HG02938 (cell line): ENCODE results near the gene HADHB.
"Not testable (repeated sequence)": the region's sequence is repeated elsewhere in the genome, so short reads cannot be mapped to it uniquely, and the experiment has no call there.

Experiments used
- ATAC-seq: cut with Tn5 transposase; IDR thresholded peaks from one replicate; pipeline ENCODE4 v1.9.1; 2021; ENCODE audit warnings: mild to moderate bottlenecking, moderate library complexity; ENCODE audit not compliant: unreplicated experiment

The HADHB gene

DNA sequence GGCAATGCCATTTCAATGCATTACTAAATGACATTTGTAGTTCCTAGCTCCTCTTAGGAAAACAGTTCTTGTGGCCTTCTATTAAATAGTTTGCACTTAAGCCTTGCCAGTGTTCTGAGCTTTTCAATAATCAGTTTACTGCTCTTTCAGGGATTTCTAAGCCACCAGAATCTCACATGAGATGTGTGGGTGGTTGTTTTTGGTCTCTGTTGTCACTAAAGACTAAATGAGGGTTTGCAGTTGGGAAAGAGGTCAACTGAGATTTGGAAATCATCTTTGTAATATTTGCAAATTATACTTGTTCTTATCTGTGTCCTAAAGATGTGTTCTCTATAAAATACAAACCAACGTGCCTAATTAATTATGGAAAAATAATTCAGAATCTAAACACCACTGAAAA lies 45.3 kb downstream of the HADHB start:
- ATAC-seq, result no peak

DNA sequence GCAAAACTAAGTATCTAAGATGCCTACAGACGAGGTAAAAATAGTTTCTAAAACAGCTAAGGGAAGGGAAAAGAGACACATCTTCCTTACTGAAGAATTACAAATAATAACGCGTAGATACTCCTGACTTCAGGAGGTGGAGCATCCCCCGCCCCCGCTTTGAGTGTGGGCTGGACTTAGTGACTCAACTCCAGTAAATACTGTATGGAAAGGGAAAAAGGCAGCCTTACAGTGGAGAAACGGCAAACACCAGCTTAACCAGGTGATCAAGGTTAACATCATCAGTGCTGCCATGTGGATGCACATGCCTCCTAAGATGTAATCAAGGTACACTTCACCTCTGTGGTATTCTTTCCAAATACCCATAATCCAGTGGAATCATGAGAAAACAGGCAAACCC lies 47.9 kb downstream of the HADHB start:
- no peak for ATAC-seq

DNA sequence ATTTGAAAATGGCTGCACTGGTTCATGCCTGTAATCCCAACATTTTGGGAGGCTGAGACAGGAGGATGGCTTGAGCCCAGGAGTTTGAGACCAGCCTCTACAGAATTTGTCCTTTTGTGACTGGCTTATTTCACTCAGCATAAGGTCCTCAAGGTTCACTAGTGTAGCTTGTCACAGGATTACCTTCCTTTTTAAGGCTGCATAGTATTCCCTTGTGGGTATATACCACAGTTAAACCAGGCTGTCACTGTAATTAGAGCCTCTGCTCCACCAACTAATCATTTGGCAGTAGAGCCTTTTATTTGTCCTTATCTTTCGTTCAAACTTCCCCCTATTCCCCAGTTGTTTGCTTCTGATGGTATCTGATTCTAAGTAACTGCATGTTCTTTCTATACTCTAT lies 50.8 kb downstream of the HADHB start:
- no peak for ATAC-seq

DNA sequence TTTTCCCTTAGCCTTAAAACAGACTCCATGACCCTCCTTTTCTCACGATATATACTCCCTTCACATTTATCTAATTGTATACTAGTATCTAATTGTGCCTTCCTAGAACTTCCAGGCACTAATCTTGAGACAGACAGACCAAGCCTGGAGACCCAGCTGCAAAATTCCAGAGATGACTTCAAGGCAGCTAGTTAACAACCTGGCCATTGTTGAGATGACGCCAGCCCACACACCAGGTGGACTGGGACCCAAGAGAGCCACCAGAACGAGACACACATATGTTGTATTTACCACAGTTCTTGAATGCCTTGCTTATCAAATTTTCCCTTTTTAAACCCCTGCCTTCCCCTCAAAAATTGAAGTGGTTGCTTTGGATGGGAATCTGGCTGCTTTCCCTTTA lies 52.3 kb downstream of the HADHB start:
- no peak for ATAC-seq

DNA sequence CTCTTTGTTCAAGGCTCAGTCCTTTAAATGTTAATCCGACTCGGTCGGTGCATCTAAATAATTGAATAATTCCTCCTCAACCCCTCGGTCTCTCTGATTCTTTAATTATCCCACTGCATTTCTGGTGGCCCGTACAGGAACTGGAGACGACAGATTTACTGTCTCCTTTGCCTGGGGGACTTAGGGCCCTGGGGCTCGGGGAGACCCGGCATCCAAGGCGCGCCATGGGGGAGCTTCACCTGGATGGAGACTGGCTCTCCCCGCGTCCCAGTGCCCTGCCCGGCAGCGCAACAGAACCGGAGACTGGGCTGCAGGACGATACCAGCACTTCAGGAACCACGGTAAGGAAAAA lies 53.5 kb downstream of the HADHB start:
- no peak for ATAC-seq

DNA sequence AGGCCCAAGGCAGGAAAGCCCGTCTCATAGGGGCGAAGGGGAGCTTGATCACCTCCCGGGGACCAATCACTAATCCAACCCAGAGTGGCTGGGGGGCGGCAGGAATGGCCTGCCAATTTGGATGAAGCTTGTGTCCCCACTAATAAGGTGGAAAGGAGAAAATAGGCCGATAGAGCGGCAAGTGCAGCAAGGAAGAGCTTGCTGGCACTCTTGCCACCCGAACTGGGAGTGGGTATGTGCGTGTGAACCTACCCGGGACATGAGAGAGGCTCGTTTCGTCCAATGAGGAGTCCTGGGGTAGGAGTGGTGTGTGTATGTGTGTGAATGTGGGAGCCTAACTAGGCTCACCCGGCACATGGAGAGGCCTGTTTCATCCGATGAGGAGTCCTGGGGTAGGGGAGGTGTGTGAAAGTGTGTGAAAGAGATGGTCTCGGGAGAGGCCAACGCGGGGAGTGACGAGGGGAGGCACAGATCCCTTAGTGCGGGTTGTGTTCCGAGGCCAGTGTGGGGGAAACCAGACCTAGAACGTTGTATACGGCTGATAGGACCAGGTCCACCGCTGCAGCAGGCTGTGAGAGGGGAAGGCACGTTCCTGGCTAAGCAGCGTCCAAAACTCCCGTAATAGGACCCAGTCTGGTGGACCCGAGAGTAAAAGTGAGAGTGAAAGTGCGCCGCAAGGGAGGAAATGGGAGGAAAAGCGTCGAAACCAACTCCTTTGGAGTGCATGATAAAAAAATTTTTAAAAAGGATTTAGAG lies 54.1 kb downstream of the HADHB start:
- ATAC-seq, result no peak

DNA sequence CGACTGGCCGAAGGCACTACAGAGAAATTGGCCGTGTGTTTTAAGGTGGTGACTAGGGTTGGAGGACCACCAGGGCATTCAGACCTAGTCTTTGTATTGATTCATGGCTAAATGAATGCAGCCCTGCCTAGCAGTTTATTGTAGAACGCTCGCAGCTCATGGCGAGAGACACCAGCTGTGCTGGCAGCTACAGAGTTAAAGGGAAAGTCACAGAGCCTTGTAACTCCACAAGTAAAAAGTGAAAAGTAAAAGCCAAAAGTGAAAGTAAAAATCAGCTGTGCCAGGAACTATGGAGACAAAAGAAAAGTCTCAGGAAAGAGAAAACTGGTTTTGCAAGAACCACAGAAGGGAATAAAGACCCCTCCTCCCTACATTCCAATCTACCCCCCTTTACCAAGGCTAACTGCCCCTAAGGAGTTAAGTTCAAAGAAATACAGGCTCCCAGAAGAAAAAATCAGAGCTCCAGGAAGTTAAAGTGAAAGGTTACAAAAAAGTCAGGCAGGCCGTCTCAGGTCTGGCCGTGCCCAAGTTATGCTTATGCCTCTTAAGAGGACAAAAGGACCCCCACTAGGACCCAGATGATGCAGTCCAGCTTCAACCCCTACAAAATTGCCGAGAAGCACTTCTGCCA lies 54.8 kb downstream of the HADHB start:
- no peak for ATAC-seq

DNA sequence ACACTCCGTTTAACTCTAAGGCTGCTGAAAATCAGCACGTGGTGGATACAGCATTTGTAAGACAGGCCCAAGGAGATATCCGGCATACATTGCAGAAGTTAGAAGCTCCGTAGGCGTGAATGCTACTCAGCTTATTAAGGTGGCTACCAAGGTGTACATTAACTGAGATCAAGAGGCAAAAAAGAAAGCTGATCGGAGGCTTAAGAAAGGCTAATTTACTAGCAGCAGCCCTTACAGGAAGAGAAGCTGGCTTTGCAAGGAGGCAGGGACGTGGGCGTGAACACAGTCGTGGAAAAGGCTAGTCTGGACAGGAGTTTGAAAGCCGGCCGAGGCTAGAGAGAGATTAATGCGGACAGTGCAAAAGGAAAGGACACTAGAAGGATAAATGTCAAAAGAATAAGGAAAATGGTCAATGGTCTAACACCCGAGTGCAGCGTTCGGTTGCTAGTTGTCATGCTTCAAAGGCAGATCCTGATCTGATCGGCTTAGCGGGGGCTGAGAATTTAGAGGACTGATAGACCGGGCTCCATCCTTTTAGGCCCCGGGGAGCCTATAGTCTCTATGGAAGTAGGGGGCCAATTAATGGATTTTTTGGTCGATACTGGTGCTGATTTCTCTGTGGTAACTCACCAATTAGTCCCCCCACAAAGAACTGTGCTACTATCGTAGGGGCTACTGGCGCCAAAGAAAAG lies 55.6 kb downstream of the HADHB start:
- ATAC-seq, result no peak

DNA sequence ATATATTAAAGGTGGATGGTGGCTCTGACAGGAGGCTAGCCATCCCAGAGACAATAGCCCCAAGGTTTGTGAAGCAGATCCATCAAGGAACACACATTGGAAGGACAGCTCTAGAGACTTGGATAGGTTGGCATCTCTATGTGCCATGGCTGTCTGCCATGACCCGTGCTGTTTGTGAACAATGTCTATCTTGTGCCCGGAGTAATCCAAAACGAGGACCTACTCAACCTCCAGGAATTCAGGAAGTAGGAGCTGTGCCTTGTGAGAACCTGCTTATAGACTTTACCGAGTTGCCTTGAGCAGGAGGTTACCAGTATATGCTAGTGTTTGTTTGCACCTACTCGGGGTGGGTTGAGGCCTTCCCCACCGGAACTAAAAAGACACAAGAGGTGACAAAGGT lies 58.1 kb downstream of the HADHB start:
- ATAC-seq, result no peak

DNA sequence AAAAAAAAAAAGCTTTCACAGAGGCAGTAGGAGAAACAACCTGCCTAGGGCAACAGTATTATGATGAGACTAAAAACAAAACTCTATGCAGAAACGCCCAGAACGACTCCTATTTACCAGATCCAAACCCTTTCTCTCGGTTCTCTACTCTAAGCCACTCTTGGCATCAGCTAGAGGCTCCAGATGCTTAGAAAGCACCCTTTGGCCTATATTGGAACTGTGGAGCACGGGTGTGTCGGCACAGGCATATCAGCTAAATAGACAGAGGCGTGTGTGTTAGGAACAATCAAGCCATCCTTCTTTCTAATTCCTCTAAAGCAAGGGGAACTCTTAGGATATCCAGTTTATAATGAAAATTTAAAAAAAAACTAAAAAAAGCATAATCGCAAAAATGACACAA lies 60.4 kb downstream of the HADHB start:
- not testable (repeated sequence) for ATAC-seq

DNA sequence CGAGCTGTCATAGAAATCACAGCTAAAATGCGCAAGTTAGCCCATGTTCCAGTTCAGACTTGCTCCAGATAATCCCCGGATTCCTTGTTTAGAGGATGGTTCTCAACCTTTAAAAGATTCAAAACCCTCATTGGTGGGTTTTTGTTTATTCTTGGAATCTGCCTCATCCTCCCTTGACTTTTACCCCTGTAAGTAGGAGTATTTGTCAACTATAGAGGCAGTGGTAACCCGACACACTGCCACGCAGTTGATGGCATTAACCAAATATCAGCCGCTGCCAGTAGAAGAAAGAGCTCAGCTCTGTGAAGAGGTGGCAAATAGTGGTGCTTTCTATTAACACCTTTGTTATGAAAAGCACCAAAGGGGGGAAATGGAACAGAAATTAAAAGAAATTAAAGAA lies 60.8 kb downstream of the HADHB start:
- ATAC-seq, result no peak

DNA sequence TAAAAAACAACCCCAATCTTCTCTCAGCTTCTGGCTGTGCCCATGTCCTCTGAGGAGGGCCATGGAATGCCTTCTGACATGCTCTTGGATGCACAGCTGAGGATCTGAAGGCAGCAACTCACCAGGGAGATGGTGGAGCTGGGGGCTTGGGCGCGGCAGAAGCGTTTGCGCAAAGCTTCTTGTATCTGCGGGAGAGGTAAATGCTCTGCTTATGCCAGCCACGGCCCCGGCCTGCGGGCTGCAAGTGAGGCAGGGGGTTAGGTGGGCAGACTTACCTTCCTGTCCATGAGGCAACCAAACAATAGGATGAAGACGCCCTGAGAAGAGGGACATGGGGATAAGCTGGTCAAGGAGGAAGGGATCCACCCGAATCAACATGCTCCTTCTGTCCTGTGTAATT lies 65.2 kb downstream of the HADHB start:
- ATAC-seq, result no peak

DNA sequence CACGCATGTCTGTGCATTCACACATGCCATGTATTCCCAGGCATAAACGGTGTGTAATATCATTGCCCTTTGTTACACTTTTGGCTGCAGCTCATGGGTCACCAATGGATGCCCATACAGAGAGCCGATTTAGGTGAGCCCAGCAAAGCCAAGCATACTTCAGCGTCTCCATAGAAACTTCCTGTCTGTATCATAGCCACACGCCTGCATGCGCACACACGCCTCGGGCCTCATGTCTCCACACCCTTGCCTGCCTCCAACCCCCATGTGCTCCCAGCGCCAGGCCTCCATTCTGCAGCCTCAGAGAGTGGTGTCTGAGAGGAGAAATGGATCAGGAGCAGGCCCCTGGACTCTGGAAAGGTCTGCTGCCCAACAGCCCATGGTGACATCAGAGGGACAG lies 67.7 kb downstream of the HADHB start:
- no peak for ATAC-seq

DNA sequence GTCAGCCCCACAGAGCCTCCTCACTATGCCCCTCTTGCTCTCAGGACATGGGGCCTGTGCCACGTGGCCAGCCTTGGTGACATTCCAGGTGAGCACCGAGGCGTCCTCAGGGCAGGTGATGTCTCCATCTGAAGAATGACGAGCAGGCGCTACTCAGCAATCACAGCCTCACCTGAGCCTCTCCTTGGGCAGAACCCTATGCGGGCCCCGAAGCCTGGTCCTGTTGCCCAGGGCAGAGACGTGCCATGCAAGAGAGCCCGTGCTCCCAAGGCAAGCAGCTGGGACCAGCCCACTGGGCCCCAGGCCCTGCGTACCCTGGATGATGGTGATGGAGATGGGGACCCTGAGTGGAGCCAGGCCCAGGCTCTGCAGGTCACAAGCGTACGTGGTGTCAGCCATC lies 68.7 kb downstream of the HADHB start:
- no peak for ATAC-seq

DNA sequence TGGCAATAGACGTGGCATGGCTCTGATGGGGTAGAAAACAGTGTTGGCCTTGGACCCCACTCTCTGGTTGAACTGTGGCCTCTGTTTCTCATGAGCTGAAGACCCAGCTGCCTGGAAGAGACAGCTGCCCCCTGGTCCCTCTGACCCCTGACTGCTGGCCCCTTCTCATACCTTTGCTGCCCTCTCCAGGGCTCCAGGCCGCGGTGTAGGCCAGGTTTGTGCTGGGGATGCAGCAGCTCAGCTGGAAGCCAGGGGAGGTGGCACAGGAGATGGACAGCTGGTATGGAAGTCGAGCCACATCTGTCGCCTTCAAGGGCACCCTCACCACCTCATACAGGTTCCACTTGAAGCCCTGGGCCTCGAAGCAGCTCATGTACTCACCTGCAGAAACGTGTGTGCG lies 69.5 kb downstream of the HADHB start:
- no peak for ATAC-seq

DNA sequence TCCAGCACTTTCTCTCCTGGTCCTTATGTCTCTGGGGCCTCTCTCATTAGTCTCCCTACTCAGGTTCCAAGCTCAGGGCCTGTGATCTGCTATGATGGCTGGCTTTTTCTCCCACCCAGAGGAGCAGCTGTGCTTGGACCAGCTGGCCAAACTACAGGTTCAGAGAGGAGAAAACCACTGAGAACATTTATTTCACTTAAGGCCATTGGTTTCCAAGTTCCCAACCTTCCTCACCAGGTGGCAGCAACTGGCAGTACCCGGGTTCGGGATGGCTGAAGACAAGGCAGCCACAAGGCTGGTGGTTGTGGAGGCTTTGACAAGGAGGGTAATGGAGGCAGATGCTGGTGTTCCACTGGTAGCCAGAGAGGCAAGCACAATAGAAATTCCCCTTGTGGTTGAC lies 71.3 kb downstream of the HADHB start:
- ATAC-seq, result no peak

DNA sequence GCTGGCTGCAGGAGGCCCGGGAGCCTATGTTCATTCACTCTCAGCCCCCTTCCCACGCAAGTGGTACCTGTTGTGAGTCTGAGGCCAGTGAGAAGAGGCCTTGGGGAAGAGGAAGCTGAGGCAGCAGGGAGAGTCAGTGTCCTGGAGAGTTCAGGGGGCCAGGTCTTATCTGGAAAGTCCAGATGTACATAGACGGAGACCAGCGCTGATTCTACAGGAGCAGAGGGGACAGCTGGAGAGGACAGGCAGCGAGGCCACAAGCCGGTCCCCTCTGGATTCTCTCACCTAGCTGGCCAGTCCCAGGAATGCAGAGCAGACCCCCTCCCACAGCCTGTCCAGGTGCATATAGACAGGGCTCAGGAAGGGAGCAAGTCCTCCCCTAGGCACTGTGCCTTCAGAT lies 72.1 kb downstream of the HADHB start:
- ATAC-seq, result no peak

DNA sequence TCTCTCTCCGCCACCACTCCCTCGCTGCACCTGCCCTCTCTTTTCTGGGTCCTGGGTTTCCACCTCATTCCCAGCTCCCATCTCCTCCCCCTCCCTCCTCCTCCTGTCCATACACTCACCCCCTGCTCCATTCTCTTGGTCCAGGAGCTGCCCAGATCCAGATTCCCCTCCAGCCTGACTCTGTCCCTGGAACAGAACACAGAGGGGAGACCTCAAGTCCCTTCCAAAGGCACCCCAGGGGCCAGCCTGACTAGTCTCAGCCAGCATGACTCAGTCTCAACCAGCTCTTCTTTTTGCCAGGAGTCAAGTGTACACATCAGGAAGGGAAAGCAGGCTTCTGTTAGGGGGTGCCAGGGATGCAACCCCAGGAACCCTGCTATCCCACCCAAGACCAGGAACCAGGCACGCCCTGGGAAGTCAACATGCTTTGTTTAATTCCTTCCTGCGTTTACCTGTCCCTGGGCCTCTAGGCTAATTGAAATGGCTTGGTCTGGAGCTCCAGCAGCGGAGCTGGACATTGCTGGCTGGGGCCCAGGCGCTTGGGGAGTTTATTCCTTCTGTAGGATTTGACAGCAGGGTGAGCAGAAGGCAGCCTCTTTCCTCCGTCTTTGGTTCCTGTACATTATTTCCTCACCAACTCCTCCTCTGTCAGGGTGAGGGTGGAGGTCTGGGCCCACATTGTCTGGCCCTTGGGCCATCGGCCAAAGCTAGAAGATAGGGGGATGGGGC lies 72.8 kb downstream of the HADHB start:
- no peak for ATAC-seq

DNA sequence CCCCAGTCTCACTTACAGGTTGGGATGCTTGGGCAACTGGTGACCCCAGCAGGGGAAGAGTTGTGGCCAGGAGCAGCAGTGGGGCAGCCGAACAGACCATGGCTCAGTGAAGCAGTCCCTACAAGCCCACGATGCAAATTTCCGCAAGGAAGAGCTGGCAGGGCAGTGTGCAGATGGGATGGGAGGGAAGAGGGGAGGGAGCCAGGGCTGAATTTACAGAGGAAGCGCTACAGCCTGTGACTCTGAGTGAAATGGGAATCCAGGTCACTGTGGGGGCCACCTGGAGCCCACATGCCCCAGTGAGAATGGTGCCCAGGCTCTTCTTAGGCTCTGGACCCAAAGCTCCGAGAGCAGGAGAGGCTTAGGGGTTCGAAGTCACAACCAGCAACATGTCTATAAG lies 74.2 kb downstream of the HADHB start:
- ATAC-seq, result no peak

DNA sequence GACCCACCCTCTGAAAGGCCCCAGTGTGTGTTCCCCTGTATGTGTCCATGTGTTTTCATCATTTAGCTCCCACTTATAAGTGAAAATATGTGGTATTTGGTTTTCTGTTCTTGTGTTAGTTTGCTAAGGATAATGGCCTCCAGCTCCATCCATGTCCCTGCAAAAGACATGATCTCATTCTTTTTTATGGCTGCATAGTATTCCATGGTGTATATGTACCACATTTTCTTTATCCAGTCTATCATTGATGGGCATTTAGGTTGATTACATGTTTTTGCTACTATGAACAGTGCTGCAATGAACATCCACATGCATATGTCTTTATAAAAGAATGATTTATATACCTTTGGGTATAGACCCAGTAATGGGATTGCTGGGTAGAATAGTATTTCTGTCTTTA lies 79.7 kb downstream of the HADHB start:
- not testable (repeated sequence) for ATAC-seq

DNA sequence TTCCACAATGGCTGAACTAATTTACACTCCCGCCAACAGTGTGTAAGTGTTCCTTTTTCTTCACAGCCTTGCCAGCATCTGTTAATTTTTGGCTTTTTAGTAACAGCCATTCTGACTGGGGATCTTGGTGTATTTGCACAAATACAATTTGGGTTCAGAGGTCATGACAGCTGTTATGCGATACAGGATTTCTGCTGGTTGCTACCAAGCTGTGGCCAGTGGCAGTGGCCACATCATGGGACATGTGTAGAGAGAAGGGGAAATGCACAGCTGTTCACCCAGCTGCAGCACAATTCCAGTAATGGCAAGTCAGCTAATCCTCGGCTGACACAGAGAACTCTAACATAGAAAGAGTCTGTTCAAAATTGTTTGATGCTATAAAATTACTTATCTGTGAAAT lies 80.2 kb downstream of the HADHB start:
- ATAC-seq, result no peak

DNA sequence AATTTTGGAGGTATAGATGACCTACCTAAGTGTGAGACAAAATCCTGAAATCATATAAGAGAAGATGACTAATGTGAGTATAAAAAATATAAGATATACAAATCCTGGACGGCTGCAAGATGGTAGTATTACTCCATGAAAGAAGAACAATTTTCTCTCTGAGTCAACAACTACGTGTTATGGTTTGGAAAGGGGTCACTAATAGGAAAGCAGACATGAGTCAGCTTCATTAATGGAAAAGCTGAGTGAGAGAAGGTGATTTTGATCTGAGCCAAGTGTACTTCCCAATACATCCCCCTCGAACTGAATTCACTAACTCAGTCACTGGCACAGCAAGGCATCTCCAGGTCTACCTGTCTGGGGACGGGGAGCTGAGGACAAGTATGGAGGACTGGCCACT lies 81.1 kb downstream of the HADHB start:
- ATAC-seq, result no peak
